ENCODE results near the gene NXPH3.

GRCh38 chr17:49552070-49552751 lies 23.5 kb upstream of the NXPH3 start:
- TF ChIP-seq CTCF (IDR thresholded peaks at IDR 0.05; ENCODE audit: borderline replicate concordance, extremely low read depth, low read length, poor library complexity, severe bottlenecking) (no peak), EZH2 (IDR thresholded peaks at IDR 0.05; ENCODE audit: borderline replicate concordance, low read depth, low read length, severe bottlenecking) (no peak)

Data from DND-41 (cell line).